GM19193 (cell line): ENCODE results near the gene SGK2.

Experiments
- POLR2A ChIP-seq: IDR thresholded peaks from 4 replicates; pipeline ENCODE4 v1.6.1; 2011; ENCODE audit not compliant: insufficient read depth, insufficient read length; ENCODE audit errors: extremely low read depth

SGK2 gene

DNA sequence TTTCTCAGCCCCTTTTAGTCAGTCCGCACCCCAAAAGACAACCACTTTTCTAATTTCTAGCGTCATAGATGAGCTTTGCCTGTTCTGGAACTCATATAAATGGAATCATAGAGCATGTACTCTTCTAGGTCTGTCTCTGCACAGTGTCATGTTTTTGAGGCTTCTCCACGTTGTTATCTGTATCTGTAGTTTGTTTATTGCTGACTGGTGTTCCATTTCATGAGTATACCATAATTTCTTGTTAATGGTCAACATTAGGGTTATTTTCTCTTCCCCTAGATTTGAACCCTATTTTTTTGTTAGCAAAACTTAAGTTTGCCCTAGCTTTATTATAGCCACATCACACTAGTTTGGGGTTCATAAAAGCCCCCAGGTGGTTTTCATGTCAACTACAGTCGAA lies 16.2 kb upstream of the SGK2 start:
- no peak for TF ChIP-seq POLR2A

DNA sequence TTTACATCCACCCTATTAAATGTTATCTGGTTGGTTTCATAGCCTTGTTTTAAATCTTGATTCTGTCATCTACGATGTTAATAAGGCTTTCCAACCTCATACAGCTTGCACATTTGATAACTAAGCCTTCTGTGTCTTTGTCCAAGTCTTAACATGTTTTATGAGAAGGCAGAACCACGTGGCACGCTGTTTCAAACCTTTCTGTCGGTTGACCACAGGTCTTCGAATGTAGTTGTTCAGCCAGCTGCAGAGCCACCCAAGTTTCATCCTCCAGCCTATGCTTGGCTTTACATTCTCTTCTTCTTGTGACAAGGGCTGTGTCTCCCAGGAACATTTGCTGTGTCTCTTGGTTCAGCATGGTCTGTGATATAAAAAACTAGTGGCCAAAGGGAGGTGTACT lies 15.7 kb upstream of the SGK2 start:
- no peak for TF ChIP-seq POLR2A

DNA sequence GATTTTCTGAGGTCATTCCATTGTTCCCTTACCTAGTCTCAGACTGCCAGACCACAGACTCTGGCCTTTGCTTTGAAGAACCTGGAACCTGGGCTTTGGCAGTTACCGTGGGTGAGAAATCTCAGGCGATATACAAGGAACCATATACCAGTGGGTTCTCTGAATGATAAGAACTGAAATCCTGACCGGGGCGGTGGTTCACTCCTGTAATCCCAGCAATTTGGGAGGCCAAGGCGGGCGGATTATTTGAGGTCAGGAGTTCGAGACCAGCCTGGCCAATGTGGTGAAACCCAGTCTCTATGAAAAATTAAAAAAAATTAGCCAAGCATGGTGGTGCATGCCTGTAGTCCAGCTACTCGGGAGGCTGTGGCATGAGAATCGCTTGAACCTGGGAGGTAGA lies 14.3 kb upstream of the SGK2 start:
- TF ChIP-seq POLR2A: no peak

DNA sequence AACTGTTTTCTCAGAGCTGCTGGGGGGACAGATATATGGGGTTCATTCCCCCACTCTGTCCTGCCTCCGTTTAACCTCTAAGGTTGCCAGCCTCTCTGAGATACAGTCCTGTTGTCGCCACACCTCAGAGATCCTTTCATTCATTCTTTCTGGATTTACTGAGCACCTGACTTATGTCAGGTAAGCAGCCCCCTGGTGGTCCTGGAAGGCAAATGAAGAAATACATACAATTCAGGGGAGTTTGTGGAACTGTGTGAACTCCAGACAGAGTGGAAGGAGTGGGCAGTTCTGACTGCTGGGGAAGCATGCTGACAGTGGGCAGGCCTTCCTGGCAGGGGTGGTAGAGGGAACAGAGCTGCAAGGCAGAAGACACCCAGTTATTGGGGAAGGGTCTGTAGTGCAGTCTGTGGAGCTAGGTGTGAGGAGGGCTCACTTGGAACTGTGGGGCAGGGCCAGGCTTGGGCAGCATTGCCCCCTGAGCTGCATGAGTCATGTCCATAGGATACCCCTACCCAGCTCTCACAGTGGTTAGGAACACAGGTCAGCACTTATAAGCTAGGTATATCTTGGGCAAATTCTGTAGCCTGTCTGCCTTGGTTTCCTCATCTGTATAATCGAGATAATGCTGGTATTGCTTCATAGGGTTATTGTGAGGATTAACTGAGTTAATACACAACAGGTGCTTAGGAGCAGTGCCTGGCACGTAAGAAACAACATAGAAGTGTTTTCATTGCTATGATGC lies 12.8 kb upstream of the SGK2 start:
- TF ChIP-seq POLR2A: no peak

GRCh38 chr20:43548273-43548880 lies 10.4 kb upstream of the SGK2 start:
- no peak for TF ChIP-seq POLR2A

GRCh38 chr20:43549416-43550065 lies 9.3 kb upstream of the SGK2 start:
- no peak for TF ChIP-seq POLR2A

- TF ChIP-seq POLR2A: no peak
Observed at GRCh38 chr20:43550456-43550855, 8.4 kb upstream of the SGK2 start.

- no peak for TF ChIP-seq POLR2A
Observed at GRCh38 chr20:43554369-43554768, 4.5 kb upstream of the SGK2 start.

DNA sequence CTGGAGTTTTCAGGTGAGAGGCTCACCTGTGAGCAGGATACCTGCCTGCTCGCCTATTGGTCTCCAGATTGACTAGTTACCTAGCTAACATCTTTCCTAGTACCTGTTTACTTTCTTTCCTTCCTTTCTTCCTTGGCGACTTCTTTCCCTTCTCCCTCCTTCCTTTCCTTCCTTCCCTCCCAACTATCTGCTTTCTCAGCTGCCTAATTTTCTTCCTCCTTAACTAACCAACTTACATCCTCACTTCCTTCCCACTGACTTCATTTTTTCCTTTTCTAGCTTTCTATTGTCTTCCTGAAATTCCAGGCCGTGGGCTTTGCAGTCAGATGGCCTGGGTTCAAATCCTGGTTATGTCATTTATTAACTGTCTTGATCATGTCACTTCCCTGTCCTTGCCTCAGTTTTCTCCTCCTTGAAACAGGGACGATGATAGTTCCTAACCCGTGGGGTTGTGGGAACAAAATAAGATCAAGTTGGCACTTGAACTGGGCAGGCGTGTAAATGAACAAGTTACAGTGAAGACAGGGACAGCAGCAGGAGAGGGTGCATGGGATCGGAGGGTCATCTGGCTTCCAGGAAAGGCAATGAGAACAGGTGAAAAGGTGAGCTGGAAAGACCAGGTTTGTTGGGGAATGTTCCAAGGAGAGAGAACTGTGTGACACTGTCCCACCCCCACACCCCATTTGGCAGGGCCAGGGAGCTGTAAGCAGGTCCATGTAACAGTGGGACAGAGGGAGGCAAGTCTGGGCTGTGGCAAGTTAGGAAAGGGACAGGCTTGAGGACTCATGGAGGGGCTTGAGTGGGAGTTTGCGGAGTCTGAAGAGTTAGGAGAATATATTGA lies 540 bp downstream of the SGK2 start:
- no peak for TF ChIP-seq POLR2A

DNA sequence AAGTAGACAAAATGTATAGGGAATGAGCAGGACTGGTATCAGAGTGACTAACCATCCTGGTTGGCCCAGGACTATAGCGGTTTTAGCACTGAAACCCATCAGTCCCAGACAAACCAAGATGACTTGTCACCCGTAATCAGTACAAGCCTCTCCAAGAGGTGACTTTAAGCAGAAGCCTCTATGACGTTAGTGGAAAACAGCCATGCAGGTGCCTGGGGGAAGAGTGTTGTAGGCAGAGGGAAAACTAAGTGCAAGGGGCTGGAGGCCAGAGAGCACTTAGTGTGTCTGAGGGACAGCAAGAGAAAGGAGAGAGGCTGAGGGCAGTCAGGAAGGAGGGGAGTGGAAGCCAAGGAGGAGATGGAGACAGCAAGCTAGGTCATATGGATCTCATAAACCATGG lies 2.1 kb downstream of the SGK2 start:
- no peak for TF ChIP-seq POLR2A

GRCh38 chr20:43563429-43563828 lies 4.6 kb downstream of the SGK2 start:
- TF ChIP-seq POLR2A: no peak

DNA sequence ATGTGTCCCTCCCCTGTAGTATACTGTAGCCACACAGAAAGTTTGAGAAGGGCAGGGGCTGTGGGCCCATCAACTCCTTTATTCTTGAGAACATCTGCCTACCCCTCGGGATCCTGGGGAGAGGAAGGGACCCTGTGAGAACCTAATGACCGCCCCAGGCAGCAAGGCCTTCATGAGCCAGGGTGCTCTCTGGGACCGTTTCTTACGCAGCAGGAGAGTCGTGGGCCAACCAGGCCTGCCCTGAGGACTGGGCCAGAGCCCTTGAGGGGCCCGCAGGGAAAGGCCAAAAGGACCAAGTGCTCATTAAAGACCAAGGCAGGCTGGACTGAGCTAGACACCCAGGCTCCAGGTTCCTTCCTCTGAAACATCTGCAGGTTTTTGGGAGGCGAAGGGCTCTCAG lies 5.2 kb downstream of the SGK2 start:
- no peak for TF ChIP-seq POLR2A

DNA sequence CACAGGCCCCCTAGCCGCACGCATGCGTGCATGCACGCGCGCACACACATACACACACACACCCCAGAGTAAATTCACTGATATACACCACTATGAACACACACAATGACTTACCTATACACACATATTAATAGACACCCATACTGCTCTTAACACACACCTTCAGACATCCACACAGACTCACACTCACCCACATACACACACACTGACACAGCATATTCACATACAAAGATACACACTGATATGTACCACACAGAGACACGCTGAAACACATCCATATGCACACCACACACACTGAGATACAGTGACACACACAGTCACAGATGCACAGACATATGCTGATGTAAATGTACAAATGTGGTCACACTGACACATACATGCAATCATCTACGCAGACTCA lies 5.6 kb downstream of the SGK2 start:
- TF ChIP-seq POLR2A: no peak

GRCh38 chr20:43564993-43565757 lies 6.3 kb downstream of the SGK2 start:
- TF ChIP-seq POLR2A: no peak

DNA sequence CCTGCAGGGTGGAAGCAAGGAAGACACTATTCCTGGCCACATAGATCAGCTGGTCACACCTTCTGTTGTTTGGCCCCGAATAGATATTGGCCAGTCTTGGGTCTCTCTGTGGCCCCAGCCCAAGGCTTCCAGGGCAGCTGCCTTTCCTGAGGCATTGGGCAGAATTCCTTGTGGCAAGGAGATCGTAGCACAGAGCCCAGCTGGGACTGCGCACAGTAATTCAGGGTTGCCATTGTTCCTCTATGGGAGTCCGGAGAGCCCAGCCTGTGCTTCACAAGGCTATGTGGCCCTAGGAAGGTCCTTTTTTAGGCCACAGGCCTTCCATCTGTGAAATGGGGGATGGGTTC lies 6.9 kb downstream of the SGK2 start:
- TF ChIP-seq POLR2A: no peak

DNA sequence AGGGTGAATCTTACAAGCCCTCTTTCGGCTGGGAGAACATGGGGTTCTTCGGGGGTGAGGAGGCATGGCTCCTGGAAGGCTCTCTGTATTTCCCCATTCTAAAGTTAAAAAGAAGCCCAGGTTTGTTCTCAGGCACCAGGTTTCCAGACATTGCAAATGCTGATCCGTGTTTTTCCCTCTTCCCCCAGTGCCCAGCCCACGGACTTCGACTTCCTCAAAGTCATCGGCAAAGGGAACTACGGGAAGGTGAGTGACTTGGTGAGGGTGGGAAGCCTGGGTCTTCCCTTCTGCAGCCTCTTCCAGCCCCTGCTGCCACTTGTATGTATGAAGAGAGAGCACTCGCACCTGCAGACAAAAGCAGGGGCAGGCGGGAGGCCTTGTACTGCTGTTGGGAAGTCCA lies 8.7 kb downstream of the SGK2 start:
- TF ChIP-seq POLR2A: no peak

GRCh38 chr20:43568706-43569105 lies 9.9 kb downstream of the SGK2 start:
- no peak for TF ChIP-seq POLR2A
